ENCODE measurements around the gene FAM13A. TPM values are rescaled to one million over a fixed set of nuclear protein-coding genes. Genes with fewer than 3 reads are reported as not detected.

The FAM13A gene
- polyA plus RNA-seq, 1 donor from 2014 or later: 4.0 TPM

DNA sequence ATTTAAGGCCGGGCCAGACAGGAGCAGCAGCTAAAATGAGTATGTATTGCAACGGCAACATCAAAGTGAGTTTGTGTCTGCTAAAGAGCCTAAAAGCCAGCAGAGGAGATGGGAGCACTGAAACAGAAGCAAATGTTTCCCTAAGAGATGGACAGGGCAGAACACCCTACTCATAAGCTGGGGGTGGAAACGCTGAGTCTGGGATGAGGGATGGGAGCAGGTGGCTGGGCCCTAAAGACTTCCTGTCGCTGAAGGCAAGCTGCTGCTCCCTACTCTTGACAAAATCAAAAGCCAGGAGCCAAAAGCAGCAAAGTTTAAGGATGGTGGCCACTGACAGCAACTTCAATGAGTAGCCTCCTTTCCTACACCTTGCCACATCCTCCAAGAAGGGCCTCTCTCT, 318.8 kb downstream of the FAM13A start:
- Histone ChIP-seq H3K4me3 (ENCODE audit: low read length) (no peak overlapping the region), H3K27me3 (ENCODE audit: insufficient read depth, low read depth, low read length) (no peaks in the 10 kb centered on the region), H3K9me3 (ENCODE audit: low read length) (no peaks in the 10 kb centered on the region), H2AFZ (ENCODE audit: low read depth, low read length) (no peak overlapping the region), H3K9ac (ENCODE audit: low read length) (no peak overlapping the region), H3K36me3 (ENCODE audit: insufficient read depth, low read length) (no peaks in the 10 kb centered on the region), H3K4me2 (ENCODE audit: low read length) (no peak overlapping the region), H3F3A (ENCODE audit: insufficient read depth, low read length, poor library complexity, severe bottlenecking) (no peaks in the 10 kb centered on the region), H3K27ac (ENCODE audit: low read length) (no peak overlapping the region), H4K20me1 (ENCODE audit: insufficient read depth) (no peaks in the 10 kb centered on the region), H3K79me2 (replicated peaks; ENCODE audit: insufficient read depth, low read length) (no peaks in the 10 kb centered on the region), H3K9me2 (ENCODE audit: insufficient read depth, low read length) (no peaks in the 10 kb centered on the region)
- no peak for TF ChIP-seq TAF1 (IDR thresholded peaks at IDR 0.05; ENCODE audit: low read depth)
- TF ChIP-seq POLR2AphosphoS5 (IDR thresholded peaks at IDR 0.05): peak; percentile 37

DNA sequence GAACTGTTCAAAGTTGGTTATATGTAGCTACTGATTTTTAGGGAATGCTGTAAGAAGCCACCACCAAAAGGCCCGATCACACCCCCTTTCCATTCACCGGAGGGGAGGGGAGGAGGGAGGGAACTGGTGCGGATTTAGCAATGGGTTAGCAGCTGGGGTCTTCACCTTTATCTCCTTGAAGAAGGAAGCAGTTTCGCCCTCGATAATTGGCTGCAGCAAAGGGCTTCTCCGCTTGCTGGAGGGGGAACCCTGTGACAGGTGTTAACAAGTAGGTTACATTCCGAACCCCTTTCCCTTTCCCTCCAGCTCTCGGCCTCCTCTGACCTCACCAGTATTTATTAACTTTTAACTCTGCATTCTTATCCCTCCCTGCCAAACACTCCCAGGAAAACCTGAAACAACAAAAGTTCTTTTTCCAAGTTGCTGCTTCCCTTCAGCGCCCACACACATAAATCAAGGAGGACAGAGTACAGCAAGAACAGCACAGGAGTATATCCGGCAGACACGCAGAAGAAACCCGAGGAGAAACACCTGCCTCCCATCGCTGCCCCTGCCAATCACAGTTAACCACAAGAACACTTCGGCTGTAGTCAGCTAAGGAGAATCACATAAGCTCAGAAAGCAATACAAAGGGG, 319.6 kb downstream of the FAM13A start:
- H3K4me2 ChIP-seq (ENCODE audit: low read length): no peak overlapping the region
- H3K36me3 ChIP-seq (ENCODE audit: insufficient read depth, low read length): no peaks in the 10 kb centered on the region
- H3K9me3 ChIP-seq (ENCODE audit: low read length): no peaks in the 10 kb centered on the region
- TF ChIP-seq, protein P1, sequence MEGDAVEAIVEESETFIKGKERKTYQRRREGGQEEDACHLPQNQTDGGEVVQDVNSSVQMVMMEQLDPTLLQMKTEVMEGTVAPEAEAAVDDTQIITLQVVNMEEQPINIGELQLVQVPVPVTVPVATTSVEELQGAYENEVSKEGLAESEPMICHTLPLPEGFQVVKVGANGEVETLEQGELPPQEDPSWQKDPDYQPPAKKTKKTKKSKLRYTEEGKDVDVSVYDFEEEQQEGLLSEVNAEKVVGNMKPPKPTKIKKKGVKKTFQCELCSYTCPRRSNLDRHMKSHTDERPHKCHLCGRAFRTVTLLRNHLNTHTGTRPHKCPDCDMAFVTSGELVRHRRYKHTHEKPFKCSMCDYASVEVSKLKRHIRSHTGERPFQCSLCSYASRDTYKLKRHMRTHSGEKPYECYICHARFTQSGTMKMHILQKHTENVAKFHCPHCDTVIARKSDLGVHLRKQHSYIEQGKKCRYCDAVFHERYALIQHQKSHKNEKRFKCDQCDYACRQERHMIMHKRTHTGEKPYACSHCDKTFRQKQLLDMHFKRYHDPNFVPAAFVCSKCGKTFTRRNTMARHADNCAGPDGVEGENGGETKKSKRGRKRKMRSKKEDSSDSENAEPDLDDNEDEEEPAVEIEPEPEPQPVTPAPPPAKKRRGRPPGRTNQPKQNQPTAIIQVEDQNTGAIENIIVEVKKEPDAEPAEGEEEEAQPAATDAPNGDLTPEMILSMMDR (IDR thresholded peaks at IDR 0.05; ENCODE audit: poor library complexity, severe bottlenecking): no peak
- TF ChIP-seq EZH2 (IDR thresholded peaks at IDR 0.05; ENCODE audit: borderline replicate concordance, insufficient read depth, low read length, poor library complexity, severe bottlenecking): no peak
- TF ChIP-seq, protein P2, sequence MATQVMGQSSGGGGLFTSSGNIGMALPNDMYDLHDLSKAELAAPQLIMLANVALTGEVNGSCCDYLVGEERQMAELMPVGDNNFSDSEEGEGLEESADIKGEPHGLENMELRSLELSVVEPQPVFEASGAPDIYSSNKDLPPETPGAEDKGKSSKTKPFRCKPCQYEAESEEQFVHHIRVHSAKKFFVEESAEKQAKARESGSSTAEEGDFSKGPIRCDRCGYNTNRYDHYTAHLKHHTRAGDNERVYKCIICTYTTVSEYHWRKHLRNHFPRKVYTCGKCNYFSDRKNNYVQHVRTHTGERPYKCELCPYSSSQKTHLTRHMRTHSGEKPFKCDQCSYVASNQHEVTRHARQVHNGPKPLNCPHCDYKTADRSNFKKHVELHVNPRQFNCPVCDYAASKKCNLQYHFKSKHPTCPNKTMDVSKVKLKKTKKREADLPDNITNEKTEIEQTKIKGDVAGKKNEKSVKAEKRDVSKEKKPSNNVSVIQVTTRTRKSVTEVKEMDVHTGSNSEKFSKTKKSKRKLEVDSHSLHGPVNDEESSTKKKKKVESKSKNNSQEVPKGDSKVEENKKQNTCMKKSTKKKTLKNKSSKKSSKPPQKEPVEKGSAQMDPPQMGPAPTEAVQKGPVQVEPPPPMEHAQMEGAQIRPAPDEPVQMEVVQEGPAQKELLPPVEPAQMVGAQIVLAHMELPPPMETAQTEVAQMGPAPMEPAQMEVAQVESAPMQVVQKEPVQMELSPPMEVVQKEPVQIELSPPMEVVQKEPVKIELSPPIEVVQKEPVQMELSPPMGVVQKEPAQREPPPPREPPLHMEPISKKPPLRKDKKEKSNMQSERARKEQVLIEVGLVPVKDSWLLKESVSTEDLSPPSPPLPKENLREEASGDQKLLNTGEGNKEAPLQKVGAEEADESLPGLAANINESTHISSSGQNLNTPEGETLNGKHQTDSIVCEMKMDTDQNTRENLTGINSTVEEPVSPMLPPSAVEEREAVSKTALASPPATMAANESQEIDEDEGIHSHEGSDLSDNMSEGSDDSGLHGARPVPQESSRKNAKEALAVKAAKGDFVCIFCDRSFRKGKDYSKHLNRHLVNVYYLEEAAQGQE (IDR thresholded peaks at IDR 0.05; ENCODE audit: borderline replicate concordance): no peak
- TF ChIP-seq POLR2AphosphoS5 (IDR thresholded peaks at IDR 0.05): no peak
- TF ChIP-seq SMC3 (conservative IDR thresholded peaks at IDR 0.05; ENCODE audit: poor library complexity): no peak
- H3K9ac ChIP-seq (ENCODE audit: low read length): no peak overlapping the region
- H3K79me2 ChIP-seq (replicated peaks; ENCODE audit: insufficient read depth, low read length): no peaks in the 10 kb centered on the region
- no peaks in the 10 kb centered on the region for H4K20me1 ChIP-seq (ENCODE audit: insufficient read depth)
- H2AFZ ChIP-seq (ENCODE audit: low read depth, low read length): no peak overlapping the region
- no peaks in the 10 kb centered on the region for H3F3A ChIP-seq (ENCODE audit: insufficient read depth, low read length, poor library complexity, severe bottlenecking)
- H3K4me3 ChIP-seq (ENCODE audit: low read length): no peak overlapping the region
- no peaks in the 10 kb centered on the region for H3K27me3 ChIP-seq (ENCODE audit: insufficient read depth, low read depth, low read length)
- no peak overlapping the region for H3K27ac ChIP-seq (ENCODE audit: low read length)
- no peaks in the 10 kb centered on the region for H3K9me2 ChIP-seq (ENCODE audit: insufficient read depth, low read length)

DNA sequence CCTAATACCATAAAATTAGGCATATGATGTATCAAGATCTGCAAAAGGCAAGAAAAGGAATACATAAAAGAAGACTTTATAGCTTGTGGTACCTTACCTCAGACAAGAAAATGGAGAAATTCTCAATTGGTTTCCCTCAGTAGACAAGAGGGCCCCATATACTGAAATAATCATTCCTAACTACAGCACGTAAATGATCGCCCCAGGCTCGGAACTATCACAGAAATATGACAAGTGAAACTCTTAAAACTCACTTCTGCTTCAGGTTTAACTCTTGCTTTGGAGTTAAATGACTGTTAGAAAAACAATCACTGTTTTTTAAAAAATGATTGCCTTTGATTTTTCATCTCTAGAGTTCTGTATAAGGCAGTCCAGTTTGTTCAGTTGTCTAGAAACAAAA, 320.7 kb downstream of the FAM13A start:
- no peak overlapping the region for H3K4me2 ChIP-seq (ENCODE audit: low read length)
- H3K4me3 ChIP-seq (ENCODE audit: low read length): no peak overlapping the region
- no peaks in the 10 kb centered on the region for H3K36me3 ChIP-seq (ENCODE audit: insufficient read depth, low read length)
- H3K27me3 ChIP-seq (ENCODE audit: insufficient read depth, low read depth, low read length): no peaks in the 10 kb centered on the region
- no peaks in the 10 kb centered on the region for H3K9me3 ChIP-seq (ENCODE audit: low read length)
- no peaks in the 10 kb centered on the region for H4K20me1 ChIP-seq (ENCODE audit: insufficient read depth)
- H3K79me2 ChIP-seq (replicated peaks; ENCODE audit: insufficient read depth, low read length): no peaks in the 10 kb centered on the region
- H3K27ac ChIP-seq (ENCODE audit: low read length): no peak overlapping the region
- TF ChIP-seq, protein P2 (IDR thresholded peaks at IDR 0.05; ENCODE audit: borderline replicate concordance): no peak
- TF ChIP-seq RAD21 (conservative IDR thresholded peaks at IDR 0.05): no peak
- TF ChIP-seq EP300 (conservative IDR thresholded peaks at IDR 0.05; ENCODE audit: poor library complexity, severe bottlenecking): no peak
- TF ChIP-seq EZH2 (IDR thresholded peaks at IDR 0.05; ENCODE audit: borderline replicate concordance, insufficient read depth, low read length, poor library complexity, severe bottlenecking): no peak
- TF ChIP-seq TAF1 (IDR thresholded peaks at IDR 0.05; ENCODE audit: low read depth): no peak
- TF ChIP-seq POLR2AphosphoS5 (IDR thresholded peaks at IDR 0.05): no peak
- TF ChIP-seq SMC3 (conservative IDR thresholded peaks at IDR 0.05; ENCODE audit: poor library complexity): no peak
- TF ChIP-seq, protein P1 (IDR thresholded peaks at IDR 0.05; ENCODE audit: poor library complexity, severe bottlenecking): no peak
- TF ChIP-seq MXI1 (conservative IDR thresholded peaks at IDR 0.05; ENCODE audit: poor library complexity, severe bottlenecking): no peak
- no peak overlapping the region for H3K9ac ChIP-seq (ENCODE audit: low read length)
- no peaks in the 10 kb centered on the region for H3K9me2 ChIP-seq (ENCODE audit: insufficient read depth, low read length)
- no peaks in the 10 kb centered on the region for H3F3A ChIP-seq (ENCODE audit: insufficient read depth, low read length, poor library complexity, severe bottlenecking)
- no peak overlapping the region for H2AFZ ChIP-seq (ENCODE audit: low read depth, low read length)
